HCT116 (cell line): Measurements from ENCODE around the gene ZNF488. TPM values are rescaled to one million over a fixed set of nuclear protein-coding genes. Genes with fewer than 3 reads are reported as not detected.

Source experiments
- ATAC-seq: fragments of 200-7000 bp; cut with Tn5 transposase; 2 replicates; pipeline ENCODE4 v1.9.1; 2020; ENCODE audit warnings: mild to moderate bottlenecking, moderate library complexity
- BruUV-seq: library from RNA; stranded (reverse); fragments of 400-500 nt; replicated peaks from 2 replicates; lab custom pipeline; 2021; lab: Mats Ljungman, UMichigan
- CTCF ChIA-PET: fragments of 300-600 bp; sonication (Branson Sonifier 250); formaldehyde crosslinking; loops from one replicate; lab custom pipeline; 2021; ENCODE audit warnings: antibody characterized with exemption; lab: Charles Lee
- POLR2A ChIA-PET: fragments of 300-600, 350-600 bp; sonication (Branson Sonifier 250); formaldehyde crosslinking; loops from one replicate; lab custom pipeline; 2021; ENCODE audit warnings: antibody characterized with exemption; lab: Charles Lee
- RAD21 ChIA-PET, 2 experiments: fragments of 300-600 bp; sonication (Branson Sonifier 250); formaldehyde crosslinking; loops; one replicate each; lab custom pipeline; 2023; ENCODE audit warnings: low total read pairs in 2 of 2; ENCODE audit not compliant: uncharacterized antibody in 2 of 2, unreplicated experiment in 2 of 2, low non-redundant PET in 1 of 2; lab: Charles Lee
- DNase-seq: peaks from one replicate; pipeline ENCODE4 v3.0.0-alpha.2; 2010; ENCODE audit warnings: low read depth, low spot score
- H2AFZ ChIP-seq: fragments of 200-600 bp; shearing (Covaris generic), sonication (generic); 2 replicates; pipeline ENCODE4 v1.6.1; 2017; ENCODE audit warnings: low read depth, mixed run types, mixed read lengths, antibody characterized with exemption, low read length; ENCODE audit not compliant: poor library complexity, severe bottlenecking
- H3K27ac ChIP-seq: 2 replicates; pipeline ENCODE4 v1.5.1; 2012; ENCODE audit warnings: low read depth, low read length
- H3K27me3 ChIP-seq: fragments of 200-600 bp; sonication (generic); 2 replicates; pipeline ENCODE4 v1.6.1; 2016; ENCODE audit warnings: mixed run types, low read length, mixed read lengths; ENCODE audit not compliant: insufficient read depth
- H3K36me3 ChIP-seq, 2 experiments: fragments of 200-500 bp in 1 of 2; fragments of 200-600 bp in 1 of 2; sonication (Bioruptor generic) in 1 of 2; sonication (generic) in 1 of 2; 2 replicates each; pipeline versions ENCODE4 v1.5.1 to v1.6.1; 2014 to 2016; ENCODE audit warnings: low read length in 2 of 2, inconsistent platforms in 1 of 2, mixed read lengths in 1 of 2, mixed run types in 1 of 2; ENCODE audit not compliant: insufficient read depth in 2 of 2, control insufficient read depth in 1 of 2
- H3K4me1 ChIP-seq, 2 experiments: fragments of 200-600 bp in 1 of 2; sonication (generic) in 1 of 2; 2 replicates each; pipeline versions ENCODE4 v1.5.1 to v1.6.1; 2012 to 2017; ENCODE audit warnings: low read length in 2 of 2, inconsistent platforms in 1 of 2, mild to moderate bottlenecking in 1 of 2, mixed read lengths in 1 of 2, mixed run types in 1 of 2, moderate library complexity in 1 of 2; ENCODE audit not compliant: insufficient read depth in 2 of 2, control insufficient read depth in 1 of 2
- H3K4me2 ChIP-seq: fragments of 200-600 bp; sonication (generic); 2 replicates; pipeline ENCODE4 v1.6.1; 2017; ENCODE audit warnings: mixed run types, low read length, mixed read lengths
- H3K4me3 ChIP-seq, 2 experiments: fragments of 200-600 bp in 1 of 2; sonication (generic) in 1 of 2; replicated peaks in 1 of 2; 2 replicates each; pipeline ENCODE4 v1.5.1; 2011 to 2016; ENCODE audit warnings: low read length in 2 of 2, control low read depth in 1 of 2, low read depth in 1 of 2, mild to moderate bottlenecking in 1 of 2, mixed read lengths in 1 of 2, mixed run types in 1 of 2
- H3K79me2 ChIP-seq: fragments of 200-600 bp; sonication (generic); 2 replicates; pipeline ENCODE4 v1.6.1; 2017; ENCODE audit warnings: mild to moderate bottlenecking, mixed run types, low read length, moderate library complexity, mixed read lengths; ENCODE audit not compliant: insufficient read depth
- H3K9ac ChIP-seq: fragments of 200-600 bp; sonication (generic); 2 replicates; pipeline ENCODE4 v1.6.1; 2016; ENCODE audit warnings: low read length, mixed read lengths
- H3K9me2 ChIP-seq: fragments of 200-600 bp; sonication (generic), shearing (Covaris generic); 2 replicates; pipeline ENCODE4 v1.6.1; 2017; ENCODE audit warnings: mixed run types, mild to moderate bottlenecking, moderate library complexity; ENCODE audit not compliant: insufficient read depth
- H3K9me3 ChIP-seq, 2 experiments: fragments of 200-500 bp in 1 of 2; fragments of 200-600 bp in 1 of 2; sonication (Bioruptor generic) in 1 of 2; sonication (generic) in 1 of 2; 2 replicates each; pipeline ENCODE4 v1.6.1; 2014 to 2017; ENCODE audit warnings: low read length in 2 of 2, mixed read lengths in 2 of 2, inconsistent platforms in 1 of 2, low read depth in 1 of 2, mild to moderate bottlenecking in 1 of 2, mixed run types in 1 of 2, moderate library complexity in 1 of 2; ENCODE audit not compliant: control insufficient read depth in 1 of 2, insufficient read depth in 1 of 2
- H4K20me1 ChIP-seq: fragments of 200-600 bp; sonication (generic), shearing (Covaris generic); 2 replicates; pipeline ENCODE4 v1.6.1; 2017; ENCODE audit warnings: mixed run types, mild to moderate bottlenecking, moderate library complexity; ENCODE audit not compliant: insufficient read depth
- ATF3 ChIP-seq: IDR thresholded peaks from 2 replicates; pipeline ENCODE4 v1.6.1; 2012
- CEBPB ChIP-seq: IDR thresholded peaks from 2 replicates; pipeline ENCODE4 v1.6.1; 2012; ENCODE audit warnings: low read depth
- CTCF ChIP-seq, 3 experiments: fragments of 200-600 bp in 1 of 3; sonication (generic) in 1 of 3; IDR thresholded peaks in 2 of 3; conservative IDR thresholded peaks in 1 of 3; 2 replicates each; pipeline ENCODE4 v1.5.1; 2012 to 2017; ENCODE audit warnings: low read depth in 2 of 3, low read length in 2 of 3, antibody characterized with exemption in 1 of 3, borderline replicate concordance in 1 of 3, control low read depth in 1 of 3, mild to moderate bottlenecking in 1 of 3, mixed read lengths in 1 of 3, mixed run types in 1 of 3, moderate library complexity in 1 of 3; ENCODE audit not compliant: insufficient read depth in 1 of 3
- EGR1 ChIP-seq: IDR thresholded peaks from 2 replicates; pipeline ENCODE4 v1.6.1; 2012; ENCODE audit warnings: low read depth
- EZH2phosphoT487 ChIP-seq: fragments of 200-600 bp; IDR thresholded peaks from 2 replicates; pipeline ENCODE4 v1.6.1; 2018; ENCODE audit warnings: antibody characterized with exemption, borderline replicate concordance
- FOSL1 ChIP-seq: IDR thresholded peaks from 2 replicates; pipeline ENCODE4 v1.6.1; 2012; ENCODE audit warnings: low read depth
- SIN3A ChIP-seq: IDR thresholded peaks from 2 replicates; pipeline ENCODE4 v1.6.1; 2012; ENCODE audit warnings: low read depth
- SP1 ChIP-seq: IDR thresholded peaks from 2 replicates; pipeline ENCODE4 v1.6.1; 2012; ENCODE audit warnings: low read depth
- ZFX ChIP-seq: fragments of 450-650 bp; IDR thresholded peaks from 2 replicates; pipeline ENCODE4 v1.6.1; 2017
- intact Hi-C: fragments of 100-400 bp; cut with micrococcal nuclease; formaldehyde crosslinking; loops from 2 replicates; pipeline ENCODE4 v1.10.0; 2022
- total RNA-seq: library from RNA; stranded (reverse); gene quantifications from one replicate; pipeline ENCODE4 v1.2.1, GENCODE V29; 2021; ENCODE audit not compliant: unreplicated experiment
- TF ChIP-seq, protein P1 (sequence below): IDR thresholded peaks from 2 replicates; pipeline ENCODE4 v1.6.1; 2011; ENCODE audit warnings: mild to moderate bottlenecking, low read length, moderate library complexity; ENCODE audit not compliant: insufficient replicate concordance; ENCODE audit errors: extremely low read depth
- TF ChIP-seq, protein P2 (sequence below): IDR thresholded peaks from 2 replicates; pipeline ENCODE4 v1.6.1; 2012; ENCODE audit warnings: low read depth

The ZNF488 gene
- total RNA-seq, 1 experiment from 2014 or later = 3.9 TPM

- H3K27me3 ChIP-seq = no peaks in the 10 kb centered on the region
- H3K9ac ChIP-seq = no peak overlapping the region
- TF ChIP-seq SIN3A = no peak
- no peak for TF ChIP-seq EZH2phosphoT487
- TF ChIP-seq CEBPB = no peak
- TF ChIP-seq, protein P1, sequence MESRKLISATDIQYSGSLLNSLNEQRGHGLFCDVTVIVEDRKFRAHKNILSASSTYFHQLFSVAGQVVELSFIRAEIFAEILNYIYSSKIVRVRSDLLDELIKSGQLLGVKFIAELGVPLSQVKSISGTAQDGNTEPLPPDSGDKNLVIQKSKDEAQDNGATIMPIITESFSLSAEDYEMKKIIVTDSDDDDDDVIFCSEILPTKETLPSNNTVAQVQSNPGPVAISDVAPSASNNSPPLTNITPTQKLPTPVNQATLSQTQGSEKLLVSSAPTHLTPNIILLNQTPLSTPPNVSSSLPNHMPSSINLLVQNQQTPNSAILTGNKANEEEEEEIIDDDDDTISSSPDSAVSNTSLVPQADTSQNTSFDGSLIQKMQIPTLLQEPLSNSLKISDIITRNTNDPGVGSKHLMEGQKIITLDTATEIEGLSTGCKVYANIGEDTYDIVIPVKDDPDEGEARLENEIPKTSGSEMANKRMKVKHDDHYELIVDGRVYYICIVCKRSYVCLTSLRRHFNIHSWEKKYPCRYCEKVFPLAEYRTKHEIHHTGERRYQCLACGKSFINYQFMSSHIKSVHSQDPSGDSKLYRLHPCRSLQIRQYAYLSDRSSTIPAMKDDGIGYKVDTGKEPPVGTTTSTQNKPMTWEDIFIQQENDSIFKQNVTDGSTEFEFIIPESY = no peak
- no peak for TF ChIP-seq FOSL1
- no peak for TF ChIP-seq CTCF (IDR thresholded peaks at IDR 0.05 in 2 of 3, conservative IDR thresholded peaks at IDR 0.05 in 1 of 3; ENCODE audit: borderline replicate concordance in 1 of 3, insufficient read depth in 1 of 3, low read depth in 2 of 3, low read length in 2 of 3)
- TF ChIP-seq ATF3 = no peak
- TF ChIP-seq, protein P2, sequence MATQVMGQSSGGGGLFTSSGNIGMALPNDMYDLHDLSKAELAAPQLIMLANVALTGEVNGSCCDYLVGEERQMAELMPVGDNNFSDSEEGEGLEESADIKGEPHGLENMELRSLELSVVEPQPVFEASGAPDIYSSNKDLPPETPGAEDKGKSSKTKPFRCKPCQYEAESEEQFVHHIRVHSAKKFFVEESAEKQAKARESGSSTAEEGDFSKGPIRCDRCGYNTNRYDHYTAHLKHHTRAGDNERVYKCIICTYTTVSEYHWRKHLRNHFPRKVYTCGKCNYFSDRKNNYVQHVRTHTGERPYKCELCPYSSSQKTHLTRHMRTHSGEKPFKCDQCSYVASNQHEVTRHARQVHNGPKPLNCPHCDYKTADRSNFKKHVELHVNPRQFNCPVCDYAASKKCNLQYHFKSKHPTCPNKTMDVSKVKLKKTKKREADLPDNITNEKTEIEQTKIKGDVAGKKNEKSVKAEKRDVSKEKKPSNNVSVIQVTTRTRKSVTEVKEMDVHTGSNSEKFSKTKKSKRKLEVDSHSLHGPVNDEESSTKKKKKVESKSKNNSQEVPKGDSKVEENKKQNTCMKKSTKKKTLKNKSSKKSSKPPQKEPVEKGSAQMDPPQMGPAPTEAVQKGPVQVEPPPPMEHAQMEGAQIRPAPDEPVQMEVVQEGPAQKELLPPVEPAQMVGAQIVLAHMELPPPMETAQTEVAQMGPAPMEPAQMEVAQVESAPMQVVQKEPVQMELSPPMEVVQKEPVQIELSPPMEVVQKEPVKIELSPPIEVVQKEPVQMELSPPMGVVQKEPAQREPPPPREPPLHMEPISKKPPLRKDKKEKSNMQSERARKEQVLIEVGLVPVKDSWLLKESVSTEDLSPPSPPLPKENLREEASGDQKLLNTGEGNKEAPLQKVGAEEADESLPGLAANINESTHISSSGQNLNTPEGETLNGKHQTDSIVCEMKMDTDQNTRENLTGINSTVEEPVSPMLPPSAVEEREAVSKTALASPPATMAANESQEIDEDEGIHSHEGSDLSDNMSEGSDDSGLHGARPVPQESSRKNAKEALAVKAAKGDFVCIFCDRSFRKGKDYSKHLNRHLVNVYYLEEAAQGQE = no peak
- TF ChIP-seq SP1 = no peak
- no peak for TF ChIP-seq EGR1
- TF ChIP-seq ZFX = no peak
- ATAC-seq (no peak), DNase-seq (no peak)
- H3K27ac ChIP-seq = no peak overlapping the region; the same call in 1 of the 2 replicates
- no peak overlapping the region for H3K4me3 ChIP-seq
- H2AFZ ChIP-seq = no peak overlapping the region
- CTCF ChIA-PET = no interaction called here
- H3K79me2 ChIP-seq = no peaks in the 10 kb centered on the region
- intact Hi-C loops = no loop called here
- RAD21 ChIA-PET = no interaction called here
- peaks cover 42 to 81% of the 10 kb centered on the region in 2 experiments for H3K4me1 ChIP-seq
- BruUV-seq = no TSS peak
- no peaks in the 10 kb centered on the region for H3K36me3 ChIP-seq
- POLR2A ChIA-PET = no interaction called here
- no peaks in the 10 kb centered on the region for H4K20me1 ChIP-seq
- no peak overlapping the region; the same call in 1 of the 2 replicates for H3K4me2 ChIP-seq
- no peaks in the 10 kb centered on the region for H3K9me3 ChIP-seq
- no peaks in the 10 kb centered on the region for H3K9me2 ChIP-seq
These were observed 25.8 kb upstream of the ZNF488 start for GRCh38 chr10:47409866-47410256.
